HG03103 (cell line): Measurements from ENCODE around the gene NUMA1.
A peak's percentile ranks its signal among the peaks of the same experiment; 100 is the strongest.

Experiments used
- ATAC-seq: cut with Tn5 transposase; IDR thresholded peaks from one replicate; pipeline ENCODE4 v1.9.1; 2021; ENCODE audit warnings: low read depth; ENCODE audit not compliant: unreplicated experiment

NUMA1 gene, protein sequence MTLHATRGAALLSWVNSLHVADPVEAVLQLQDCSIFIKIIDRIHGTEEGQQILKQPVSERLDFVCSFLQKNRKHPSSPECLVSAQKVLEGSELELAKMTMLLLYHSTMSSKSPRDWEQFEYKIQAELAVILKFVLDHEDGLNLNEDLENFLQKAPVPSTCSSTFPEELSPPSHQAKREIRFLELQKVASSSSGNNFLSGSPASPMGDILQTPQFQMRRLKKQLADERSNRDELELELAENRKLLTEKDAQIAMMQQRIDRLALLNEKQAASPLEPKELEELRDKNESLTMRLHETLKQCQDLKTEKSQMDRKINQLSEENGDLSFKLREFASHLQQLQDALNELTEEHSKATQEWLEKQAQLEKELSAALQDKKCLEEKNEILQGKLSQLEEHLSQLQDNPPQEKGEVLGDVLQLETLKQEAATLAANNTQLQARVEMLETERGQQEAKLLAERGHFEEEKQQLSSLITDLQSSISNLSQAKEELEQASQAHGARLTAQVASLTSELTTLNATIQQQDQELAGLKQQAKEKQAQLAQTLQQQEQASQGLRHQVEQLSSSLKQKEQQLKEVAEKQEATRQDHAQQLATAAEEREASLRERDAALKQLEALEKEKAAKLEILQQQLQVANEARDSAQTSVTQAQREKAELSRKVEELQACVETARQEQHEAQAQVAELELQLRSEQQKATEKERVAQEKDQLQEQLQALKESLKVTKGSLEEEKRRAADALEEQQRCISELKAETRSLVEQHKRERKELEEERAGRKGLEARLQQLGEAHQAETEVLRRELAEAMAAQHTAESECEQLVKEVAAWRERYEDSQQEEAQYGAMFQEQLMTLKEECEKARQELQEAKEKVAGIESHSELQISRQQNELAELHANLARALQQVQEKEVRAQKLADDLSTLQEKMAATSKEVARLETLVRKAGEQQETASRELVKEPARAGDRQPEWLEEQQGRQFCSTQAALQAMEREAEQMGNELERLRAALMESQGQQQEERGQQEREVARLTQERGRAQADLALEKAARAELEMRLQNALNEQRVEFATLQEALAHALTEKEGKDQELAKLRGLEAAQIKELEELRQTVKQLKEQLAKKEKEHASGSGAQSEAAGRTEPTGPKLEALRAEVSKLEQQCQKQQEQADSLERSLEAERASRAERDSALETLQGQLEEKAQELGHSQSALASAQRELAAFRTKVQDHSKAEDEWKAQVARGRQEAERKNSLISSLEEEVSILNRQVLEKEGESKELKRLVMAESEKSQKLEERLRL (N-terminal part only)

DNA sequence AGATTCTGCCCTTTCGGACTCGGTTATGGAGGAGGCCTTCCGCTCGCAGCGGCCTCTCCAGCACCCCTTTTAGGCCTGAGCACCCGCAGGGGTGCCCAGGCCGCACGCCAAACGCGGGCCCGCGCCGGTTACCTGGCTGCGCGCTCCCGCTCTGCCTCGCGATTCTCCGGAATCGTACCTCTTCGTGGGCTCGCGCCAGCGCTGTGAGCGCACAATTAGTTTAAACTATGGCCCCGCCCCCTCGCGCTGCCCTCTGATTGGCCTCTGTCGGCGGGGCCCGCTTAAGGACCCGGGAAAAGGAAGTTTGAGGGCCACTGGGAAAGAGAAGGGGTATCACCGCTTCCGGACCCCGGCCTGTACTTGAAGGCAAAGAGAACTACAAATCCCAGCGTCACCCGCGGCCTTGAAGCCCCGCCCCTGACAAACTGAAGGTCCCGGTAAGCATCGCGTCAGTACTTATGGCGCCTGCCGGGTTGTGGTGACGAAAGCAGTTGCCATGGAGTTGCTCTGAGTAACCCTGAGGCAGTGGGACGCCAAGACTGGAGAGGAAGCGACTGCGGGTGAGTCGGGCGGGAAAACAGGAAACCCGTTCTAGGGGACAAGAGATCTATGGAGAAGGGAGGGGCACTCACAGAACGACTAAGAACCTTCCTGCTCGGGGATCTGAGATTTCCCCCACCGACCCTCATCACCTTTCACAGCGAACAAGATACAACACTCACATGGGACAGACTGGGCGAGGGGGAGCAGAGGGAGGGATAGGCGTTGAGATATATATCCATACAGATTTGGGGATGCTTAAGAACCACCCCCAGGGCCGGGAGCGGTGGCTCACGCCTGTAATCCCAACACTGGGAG is at the start of gene NUMA1, which contains the start of gene LRRC51:
NUMA1 (minus strand) TSS at position 217 of the 858 bp plus-strand sequence. CDS start 44,599 bp downstream, outside the sequence.
LRRC51 (plus strand) TSS at position 525 of the 858 bp plus-strand sequence. CDS start 8,234 bp downstream, outside the sequence.
- peak; percentile 89 for ATAC-seq

DNA sequence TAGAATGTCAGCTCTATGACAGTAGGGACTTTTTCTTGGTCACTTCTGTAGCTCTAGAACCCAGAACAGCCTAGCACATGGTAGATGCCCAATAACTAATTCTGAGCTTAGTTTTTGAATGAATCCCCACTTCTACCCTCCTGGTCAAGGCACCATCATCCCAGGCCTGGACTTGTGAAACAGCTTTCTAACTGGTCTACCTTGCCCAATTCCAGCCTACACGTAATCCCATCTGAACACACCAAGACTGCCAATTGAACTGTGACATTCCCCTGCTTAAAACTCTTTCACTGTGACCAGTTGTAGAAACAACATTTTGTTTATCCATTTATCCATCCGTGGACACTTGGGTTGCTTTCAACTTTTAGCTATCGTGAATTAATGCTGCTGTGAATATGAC is 49.0 kb upstream of the NUMA1 start:
- ATAC-seq: no peak

DNA sequence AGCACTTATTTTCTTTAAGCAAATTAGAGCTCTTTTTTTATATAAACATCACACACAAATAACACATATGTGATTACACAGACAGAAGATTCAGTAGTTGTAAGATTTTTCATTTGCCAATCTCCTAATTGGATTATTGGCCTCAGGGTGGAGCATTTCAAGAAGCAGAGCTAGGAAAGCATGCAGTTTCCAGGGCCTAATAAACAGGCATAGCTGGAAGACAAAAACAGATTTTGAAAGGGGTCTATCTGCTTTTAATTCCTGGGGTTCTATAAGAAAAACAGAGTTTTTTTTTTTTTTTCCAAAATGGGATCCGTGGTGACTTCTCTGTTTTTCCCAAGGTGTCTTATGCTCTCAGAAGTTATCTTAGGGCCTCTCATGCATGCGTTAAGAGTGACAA is 47.6 kb upstream of the NUMA1 start:
- ATAC-seq: no peak

DNA sequence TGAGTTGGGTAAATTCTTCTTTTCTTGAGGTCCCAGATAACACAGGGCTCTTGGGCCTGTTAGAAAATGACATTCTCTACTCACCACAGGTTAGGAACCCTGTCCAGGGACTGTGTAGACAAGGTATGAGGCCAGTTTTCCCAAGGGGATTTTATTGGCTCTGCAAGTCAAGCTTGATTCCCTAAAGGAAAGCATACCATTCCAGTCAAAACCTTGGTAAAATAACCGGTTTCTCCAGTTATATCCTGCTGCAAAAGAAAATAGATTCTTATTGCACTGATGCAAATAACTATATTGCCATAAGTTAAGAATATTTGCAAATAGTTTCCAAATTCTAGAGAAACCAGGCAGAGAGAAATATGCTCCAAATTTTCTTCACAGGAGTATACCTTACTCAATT is 45.6 kb upstream of the NUMA1 start:
- no peak for ATAC-seq

DNA sequence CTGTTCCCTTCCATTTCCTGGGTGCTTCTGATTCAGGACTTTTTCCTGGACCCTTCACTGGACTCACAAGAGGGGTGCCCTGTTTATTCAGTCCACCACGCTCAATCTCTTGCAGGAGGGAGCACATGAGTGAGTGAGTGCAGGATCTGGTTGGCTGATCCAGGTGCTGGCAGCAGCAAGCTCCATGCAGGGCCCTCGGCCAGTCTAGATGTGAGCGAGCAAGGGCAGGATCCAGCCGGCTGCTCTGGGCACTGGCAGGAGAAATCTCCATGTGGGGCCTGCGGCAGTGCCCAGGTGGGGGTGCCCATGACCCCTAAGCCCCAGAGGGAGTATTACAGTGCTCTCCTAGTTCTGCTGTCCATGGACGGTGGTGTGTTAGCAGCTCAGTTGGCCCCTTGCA is 43.7 kb upstream of the NUMA1 start:
- no peak for ATAC-seq

DNA sequence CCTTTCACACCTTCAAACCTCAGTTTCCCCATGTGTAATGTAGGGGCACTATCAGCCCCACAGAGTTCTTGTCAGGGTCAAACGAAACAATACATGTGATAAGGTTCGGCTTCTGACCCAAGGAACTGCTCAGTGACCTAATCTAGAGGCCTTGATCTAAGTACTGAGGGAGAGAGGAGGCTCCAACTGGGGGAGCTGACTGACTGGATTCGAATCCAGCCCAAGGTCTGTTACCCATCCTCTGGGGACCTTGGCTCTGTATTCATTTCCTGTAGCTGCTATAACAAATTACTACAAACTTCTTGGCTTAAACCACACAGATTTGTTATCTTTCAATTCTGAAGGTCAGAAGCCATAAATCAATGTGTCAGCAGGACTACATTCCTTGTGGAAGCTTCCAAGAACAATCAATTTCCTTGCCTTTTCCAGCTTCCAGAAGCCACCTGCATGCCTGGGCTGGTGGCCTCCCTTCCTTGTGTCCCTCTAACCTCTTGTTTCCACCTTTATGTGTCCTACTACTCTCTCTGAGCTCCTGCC is 42.8 kb upstream of the NUMA1 start:
- no peak for ATAC-seq

DNA sequence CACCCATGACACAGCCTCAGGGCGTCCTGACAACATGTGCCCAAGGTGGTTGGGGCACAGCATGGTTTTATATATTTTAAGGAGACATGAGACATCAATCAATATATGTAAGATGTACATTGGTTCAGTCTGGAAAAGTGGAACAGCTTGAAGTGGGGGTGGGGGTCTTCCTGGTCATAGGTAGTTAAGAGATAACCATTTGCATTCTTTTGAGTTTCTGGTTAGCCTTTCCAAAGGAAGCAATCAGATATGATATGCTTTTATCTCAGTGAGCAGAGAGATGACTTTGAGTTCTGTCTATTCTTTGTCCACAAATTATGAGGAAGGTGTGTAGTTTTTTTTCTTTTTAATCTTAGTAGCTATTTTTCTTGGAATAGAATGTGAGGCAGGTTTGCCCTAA is 42.3 kb upstream of the NUMA1 start:
- ATAC-seq: no peak

DNA sequence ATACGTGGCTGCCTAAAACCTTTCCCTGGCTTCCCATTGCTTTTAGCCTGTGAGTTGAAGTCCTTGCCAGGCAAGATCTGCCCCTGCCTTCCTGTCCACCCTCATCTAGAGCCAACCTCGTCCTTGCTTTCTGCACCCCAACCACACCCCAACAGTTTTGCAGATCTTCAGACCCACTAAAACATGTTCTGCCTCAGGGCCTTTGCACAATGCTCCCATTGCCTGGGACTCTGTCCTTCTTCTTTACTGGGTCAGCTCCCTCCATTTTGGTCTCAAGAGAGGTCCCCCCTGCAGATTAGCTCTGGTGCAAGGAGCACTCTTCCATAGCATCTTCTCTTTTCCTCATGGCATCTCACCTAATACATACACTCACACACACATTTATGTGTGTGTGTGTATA is 40.6 kb upstream of the NUMA1 start:
- ATAC-seq: no peak

DNA sequence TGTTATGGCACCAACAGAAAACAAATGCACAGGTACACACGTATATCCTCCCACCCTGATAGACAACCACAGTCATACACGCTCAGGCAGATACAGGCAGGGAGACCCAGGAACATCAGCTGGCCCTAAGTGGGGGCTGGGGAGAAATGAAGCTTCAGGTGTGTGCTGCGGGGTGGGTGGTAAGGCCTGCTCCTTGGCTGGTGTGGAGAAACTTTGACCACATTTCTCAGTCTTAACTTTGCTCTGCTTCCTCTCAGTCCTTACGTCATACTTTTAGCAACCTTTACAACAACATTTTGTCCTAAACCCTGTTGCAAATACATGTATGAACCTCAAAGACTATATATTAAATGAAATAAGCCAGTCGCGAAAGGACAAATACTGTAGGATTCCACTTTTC is 38.9 kb upstream of the NUMA1 start:
- ATAC-seq: no peak

DNA sequence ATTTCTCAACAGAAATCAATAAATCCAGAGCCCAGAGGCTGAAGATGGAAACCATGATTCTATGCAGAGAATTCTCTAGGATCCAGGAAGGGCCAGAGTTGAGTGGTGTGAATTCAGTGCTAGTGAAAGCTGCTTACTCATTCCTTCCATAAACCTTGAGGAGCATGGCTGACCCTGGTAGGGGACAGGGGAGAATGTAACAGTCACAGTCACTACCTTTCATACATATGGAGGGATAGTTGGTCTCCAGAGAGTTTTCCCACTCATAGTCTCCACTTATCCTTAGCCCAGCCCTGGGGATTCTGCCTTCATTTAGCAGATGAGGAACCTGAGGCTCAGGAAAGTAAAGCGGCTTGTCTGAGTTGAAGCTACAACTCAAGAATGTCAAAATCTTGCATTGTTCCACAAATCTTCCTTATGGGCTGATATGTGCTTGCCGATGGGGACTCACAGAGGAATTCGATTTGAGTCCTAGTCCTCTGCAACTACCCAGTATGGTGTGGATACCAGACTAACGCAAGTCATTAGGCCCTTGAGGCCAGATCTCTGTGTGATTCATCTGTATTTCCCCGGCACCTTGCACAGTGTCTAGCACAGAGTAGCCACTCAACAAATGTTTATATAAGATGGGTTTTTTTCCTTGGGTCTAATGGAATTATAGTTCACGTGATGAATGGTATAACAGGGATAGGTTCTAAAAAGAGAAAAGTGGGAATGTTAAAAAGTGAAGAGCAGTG is 35.8 kb upstream of the NUMA1 start:
- ATAC-seq: no peak

DNA sequence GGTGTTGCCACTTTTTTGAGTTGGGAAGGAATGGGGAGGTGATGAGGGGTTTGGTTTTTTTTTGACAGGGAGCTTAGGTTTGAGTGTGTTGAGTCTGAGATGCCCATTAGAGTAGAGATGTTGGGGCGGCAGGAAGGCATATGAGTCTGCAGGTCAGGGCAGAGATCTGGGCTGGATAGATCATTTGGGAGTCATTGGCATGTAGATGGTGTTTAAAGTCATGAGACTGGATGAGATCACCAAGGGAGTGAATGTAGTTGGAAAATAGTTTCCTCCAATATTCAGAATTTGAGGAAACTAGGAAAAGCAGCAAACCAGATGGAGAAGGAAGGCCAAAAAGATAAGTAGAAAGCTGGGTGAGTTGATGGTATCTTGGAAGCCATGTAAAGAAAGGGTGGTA is 34.2 kb upstream of the NUMA1 start:
- ATAC-seq: no peak

DNA sequence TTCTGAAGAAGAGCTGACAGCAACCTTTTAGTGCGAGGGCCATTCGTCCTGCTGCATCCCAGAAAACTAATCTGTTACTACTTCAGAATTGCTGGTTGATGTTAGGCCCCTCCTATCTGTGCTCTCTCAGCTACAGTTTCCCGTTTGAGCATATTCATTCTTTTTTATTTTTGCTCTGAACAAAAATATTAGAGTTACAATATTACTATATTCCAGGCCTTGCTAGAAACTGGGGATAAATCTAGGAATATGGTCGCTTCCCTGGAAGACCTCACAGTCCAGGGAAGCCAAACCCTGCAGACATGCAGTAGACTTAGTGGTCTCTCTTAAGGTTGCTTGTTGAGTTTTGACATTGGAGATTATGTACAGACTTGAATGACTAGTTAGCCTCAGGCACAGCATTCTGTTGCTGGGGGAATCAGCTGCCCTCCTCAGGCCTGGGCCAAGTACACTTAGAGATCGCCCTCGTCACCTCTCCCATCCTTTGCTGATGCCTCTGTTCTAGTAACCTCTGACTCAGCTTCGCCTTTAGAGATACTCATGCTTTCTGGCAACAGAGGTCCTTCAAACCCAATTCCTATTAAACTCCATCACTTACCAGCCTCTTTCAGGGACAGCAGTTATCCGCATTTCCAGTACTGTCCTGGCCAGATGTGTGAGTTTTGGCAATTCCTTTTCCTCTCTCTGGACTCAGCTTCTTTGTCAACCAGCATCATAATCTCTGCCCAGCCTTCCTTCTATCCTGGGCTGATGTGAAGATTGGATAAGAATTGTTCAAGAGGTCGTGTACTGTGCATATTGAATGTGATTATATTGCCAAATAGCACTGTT is 32.9 kb upstream of the NUMA1 start:
- no peak for ATAC-seq

DNA sequence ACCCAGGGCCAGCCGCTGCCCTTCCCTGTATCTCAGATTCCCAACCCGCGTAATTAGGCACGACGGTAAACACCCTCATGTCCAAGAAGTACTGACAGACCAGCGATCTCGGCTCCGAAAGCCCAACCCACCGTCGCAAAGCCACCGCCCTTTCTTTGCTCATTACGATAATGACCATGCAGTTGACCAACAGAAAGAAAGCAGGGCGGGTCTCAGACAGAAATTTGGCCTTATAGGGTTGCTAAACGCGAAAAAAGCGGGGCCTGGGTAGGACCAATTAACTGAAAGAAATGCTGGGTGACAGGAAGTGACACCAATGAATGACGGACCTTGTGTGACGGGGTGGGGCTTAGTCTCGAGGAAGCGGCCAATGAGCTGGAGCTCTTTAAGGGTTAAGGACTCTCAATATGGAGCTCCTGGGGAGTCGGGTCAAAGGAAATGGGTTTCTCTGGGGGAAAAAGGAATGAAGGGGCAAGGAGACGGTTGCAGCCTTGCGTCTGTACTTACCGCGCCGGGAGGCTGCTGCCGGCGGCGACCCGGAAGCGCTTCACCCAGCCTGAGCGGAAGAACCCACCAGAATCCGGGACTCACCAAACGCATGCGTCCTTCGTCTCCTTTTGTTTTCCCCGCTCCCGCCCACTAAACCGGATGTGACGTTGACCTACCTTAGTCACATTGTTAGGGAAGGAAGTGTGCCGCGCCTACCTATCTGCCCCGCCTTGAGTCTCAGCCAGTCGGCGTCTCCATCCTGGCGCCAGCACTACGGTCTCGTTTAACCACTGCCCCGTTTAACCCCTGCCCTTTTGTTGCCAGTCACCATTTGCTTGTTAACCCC is 32.0 kb upstream of the NUMA1 start, which contains the start of gene ANAPC15:
ANAPC15 (minus strand) TSS at position 553 of the 835 bp plus-strand sequence. CDS start 1,419 bp downstream, outside the sequence.
- ATAC-seq: peak; percentile 89

DNA sequence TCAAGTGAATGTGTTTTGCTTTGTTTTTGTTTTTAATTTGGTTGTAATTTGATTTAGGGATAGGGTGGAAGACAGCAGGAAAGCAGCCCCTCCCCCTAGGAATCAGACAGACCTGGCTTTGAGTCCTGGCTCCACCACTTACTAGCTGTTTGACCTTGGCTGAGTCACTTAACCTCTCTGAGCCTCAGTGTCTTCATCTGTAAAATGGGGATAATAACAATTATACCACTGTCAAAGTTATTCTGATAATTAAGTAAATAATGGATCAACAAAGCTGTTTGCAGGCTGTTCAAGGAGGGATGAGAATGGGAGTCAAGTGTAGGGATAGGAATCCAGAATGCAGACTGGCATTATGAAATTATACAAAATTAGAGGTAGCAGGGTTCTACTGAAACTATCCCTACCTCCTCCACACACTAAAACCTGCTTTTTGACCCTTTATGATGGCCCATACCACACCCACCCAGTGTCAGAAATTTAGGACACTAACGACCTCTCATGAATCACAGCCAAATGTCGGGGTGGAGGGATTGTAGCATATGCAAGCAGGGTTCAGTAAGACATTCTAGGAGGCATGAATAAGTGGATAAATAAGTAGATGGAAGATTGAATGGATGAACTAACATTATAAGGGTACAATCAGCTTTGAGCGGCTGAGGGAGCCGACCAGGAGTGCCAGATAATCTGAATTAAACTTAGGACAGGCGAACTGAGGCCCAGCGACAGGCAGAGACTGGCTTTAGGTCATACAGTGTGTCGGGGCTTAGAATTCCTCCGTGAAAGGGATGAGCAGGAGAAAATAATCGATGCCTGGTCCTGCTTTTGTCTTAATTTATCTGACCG is 31.2 kb upstream of the NUMA1 start:
- no peak for ATAC-seq

DNA sequence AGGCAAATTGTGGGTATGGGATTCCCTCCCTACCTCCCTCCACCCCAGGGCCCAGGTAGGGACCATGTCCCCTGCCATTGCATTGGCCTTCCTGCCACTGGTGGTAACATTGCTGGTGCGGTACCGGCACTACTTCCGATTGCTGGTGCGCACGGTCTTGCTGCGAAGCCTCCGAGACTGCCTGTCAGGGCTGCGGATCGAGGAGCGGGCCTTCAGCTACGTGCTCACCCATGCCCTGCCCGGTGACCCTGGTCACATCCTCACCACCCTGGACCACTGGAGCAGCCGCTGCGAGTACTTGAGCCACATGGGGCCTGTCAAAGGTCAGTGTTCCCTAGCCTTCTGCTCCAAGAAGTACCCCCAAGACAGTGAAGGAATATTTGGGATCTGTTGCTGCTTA is 25.5 kb upstream of the NUMA1 start, which contains the start of gene TOMT:
TOMT (plus strand) TSS at position 37 of the 400 bp plus-strand sequence; CDS start at position 65, 28 bp downstream.
- ATAC-seq: no peak

DNA sequence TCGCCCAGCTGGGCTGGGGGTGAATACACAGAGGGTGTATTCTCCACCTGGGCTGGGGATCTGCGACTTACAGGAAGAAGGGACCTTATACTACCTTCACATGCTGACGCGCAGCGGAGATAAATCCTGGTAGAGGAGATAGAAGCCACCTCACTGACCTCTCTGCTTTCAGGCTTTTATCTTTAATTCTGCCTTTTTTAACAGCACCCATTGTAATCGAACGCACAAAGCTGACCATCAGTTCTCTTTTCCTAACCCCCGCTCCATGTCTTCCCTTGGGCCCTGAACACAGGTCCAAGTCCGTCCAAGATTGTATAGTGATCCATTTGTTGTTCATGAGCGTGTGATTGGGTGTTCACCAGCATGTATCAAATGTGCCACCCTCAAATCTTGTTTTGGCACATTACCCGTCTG is 23.4 kb upstream of the NUMA1 start:
- no peak for ATAC-seq
